DOHH2 (cell line): ENCODE data around the gene AIG1.

Experiments used
- CTCF ChIP-seq: fragments of 200-600 bp; sonication (generic); IDR thresholded peaks from one replicate; pipeline ENCODE4 v1.5.1; 2014; ENCODE audit warnings: antibody characterized with exemption, mild to moderate bottlenecking, low read depth, low read length; ENCODE audit not compliant: poor library complexity, severe bottlenecking
- EZH2phosphoT487 ChIP-seq: fragments of 200-600 bp; sonication (generic); IDR thresholded peaks from 2 replicates; pipeline ENCODE4 v1.6.1; 2017; ENCODE audit warnings: borderline replicate concordance, mild to moderate bottlenecking, antibody characterized with exemption, low read length, moderate library complexity, mixed read lengths

DNA sequence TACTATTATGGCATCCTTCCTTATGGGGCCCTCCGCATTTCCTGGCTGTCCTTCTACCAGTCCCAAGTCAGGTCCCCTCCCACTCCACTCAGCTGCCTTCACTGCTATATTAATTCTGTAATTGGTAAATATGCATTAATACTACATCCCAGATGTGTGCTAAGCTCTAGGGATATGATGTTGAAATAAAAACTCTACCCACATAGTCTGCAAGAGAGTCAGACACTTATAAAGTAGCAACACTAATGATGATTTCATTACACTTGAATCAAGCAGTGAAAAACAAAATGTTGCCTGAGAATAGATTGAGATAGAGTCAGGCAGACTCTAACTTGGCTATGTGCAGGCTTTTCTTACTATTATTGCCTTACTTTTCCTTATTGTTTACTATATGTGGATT is 62.4 kb downstream of the AIG1 start:
- TF ChIP-seq CTCF (no peak), EZH2phosphoT487 (no peak)
